Hematopoietic multipotent progenitor cell treated with erythropoietin and hydrocortisone succinate and interleukin-3 and kit ligand, for 6 days (in vitro differentiated cells): ENCODE data around the gene WASL.
A peak's percentile ranks its signal among the peaks of the same experiment; 100 is the strongest.

ENCODE experiments used
- DNase-seq: peaks from one replicate; pipeline ENCODE4 v3.0.0-alpha.2; 2015

Gene WASL

GRCh38 chr7:123687161-123687560 lies 61.6 kb downstream of the WASL start:
- DNase-seq, result no peak

GRCh38 chr7:123682690-123683089 lies 66.1 kb downstream of the WASL start:
- DNase-seq, result peak; percentile 80

- DNase-seq, result no peak
These were observed 67.2 kb downstream of the WASL start for GRCh38 chr7:123681561-123681960.

GRCh38 chr7:123680580-123680979 lies 68.2 kb downstream of the WASL start:
- no peak for DNase-seq

GRCh38 chr7:123679614-123680013 lies 69.2 kb downstream of the WASL start:
- no peak for DNase-seq

GRCh38 chr7:123677061-123677715 lies 71.6 kb downstream of the WASL start:
- no peak for DNase-seq

- DNase-seq, result no peak
These were observed 73.7 kb downstream of the WASL start for GRCh38 chr7:123675181-123675473.

- DNase-seq, result no peak
These were observed 74.2 kb downstream of the WASL start for GRCh38 chr7:123674399-123675180.

GRCh38 chr7:123673752-123674398 lies 74.9 kb downstream of the WASL start:
- no peak for DNase-seq

- no peak for DNase-seq
These were observed 75.6 kb downstream of the WASL start for GRCh38 chr7:123673137-123673732.

- DNase-seq, result no peak
These were observed 79.3 kb downstream of the WASL start for GRCh38 chr7:123669485-123669884.

GRCh38 chr7:123666492-123666891 lies 82.3 kb downstream of the WASL start:
- no peak for DNase-seq

GRCh38 chr7:123665896-123666295 lies 82.9 kb downstream of the WASL start:
- no peak for DNase-seq

- no peak for DNase-seq
These were observed 83.6 kb downstream of the WASL start for GRCh38 chr7:123665157-123665556.

- no peak for DNase-seq
These were observed 85.6 kb downstream of the WASL start for GRCh38 chr7:123663200-123663599.

- no peak for DNase-seq
These were observed 86.0 kb downstream of the WASL start for GRCh38 chr7:123662755-123663154.

- no peak for DNase-seq
These were observed 86.5 kb downstream of the WASL start for GRCh38 chr7:123662293-123662692.

- no peak for DNase-seq
These were observed 87.0 kb downstream of the WASL start for GRCh38 chr7:123661765-123662164.

GRCh38 chr7:123660514-123661354 lies 88.1 kb downstream of the WASL start:
- no peak for DNase-seq

GRCh38 chr7:123658023-123658422 lies 90.8 kb downstream of the WASL start:
- no peak for DNase-seq

- no peak for DNase-seq
These were observed 91.5 kb downstream of the WASL start for GRCh38 chr7:123657304-123657685.

GRCh38 chr7:123656544-123657303 lies 92.1 kb downstream of the WASL start:
- DNase-seq, result no peak
